GM18502 (cell line): ENCODE results near the gene ETS1.

Experiments
- ATAC-seq: cut with Tn5 transposase; IDR thresholded peaks from one replicate; pipeline ENCODE4 v1.9.1; 2021; ENCODE audit warnings: mild to moderate bottlenecking; ENCODE audit not compliant: unreplicated experiment, poor library complexity

The ETS1 gene

GRCh38 chr11:128522055-128522942 is 65.1 kb downstream of the ETS1 start:
- ATAC-seq: peak; percentile 82

GRCh38 chr11:128521682-128522054 is 65.7 kb downstream of the ETS1 start:
- no peak for ATAC-seq

- ATAC-seq: no peak
Observed at GRCh38 chr11:128520888-128521681, 66.3 kb downstream of the ETS1 start.

- ATAC-seq: no peak
Observed at GRCh38 chr11:128520206-128520887, 67.0 kb downstream of the ETS1 start.

GRCh38 chr11:128519338-128519737 is 68.0 kb downstream of the ETS1 start:
- ATAC-seq: no peak

- ATAC-seq: no peak
Observed at GRCh38 chr11:128518493-128519207, 68.7 kb downstream of the ETS1 start.

GRCh38 chr11:128517451-128518230 is 69.7 kb downstream of the ETS1 start:
- ATAC-seq: no peak

GRCh38 chr11:128516886-128517285 is 70.5 kb downstream of the ETS1 start:
- no peak for ATAC-seq

GRCh38 chr11:128515826-128516778 is 71.3 kb downstream of the ETS1 start:
- ATAC-seq: no peak

- no peak for ATAC-seq
Observed at GRCh38 chr11:128515086-128515485, 72.3 kb downstream of the ETS1 start.

GRCh38 chr11:128513915-128514681 is 73.3 kb downstream of the ETS1 start:
- no peak for ATAC-seq

- no peak for ATAC-seq
Observed at GRCh38 chr11:128512474-128512996, 74.8 kb downstream of the ETS1 start.

- no peak for ATAC-seq
Observed at GRCh38 chr11:128511712-128512111, 75.6 kb downstream of the ETS1 start.

- no peak for ATAC-seq
Observed at GRCh38 chr11:128509621-128510389, 77.6 kb downstream of the ETS1 start.

GRCh38 chr11:128508770-128509510 is 78.4 kb downstream of the ETS1 start:
- ATAC-seq: no peak

GRCh38 chr11:128507936-128508335 is 79.4 kb downstream of the ETS1 start:
- ATAC-seq: no peak
